ENCODE measurements around the gene CEP63. TPM values are rescaled to one million over a fixed set of nuclear protein-coding genes. Genes with fewer than 3 reads are reported as not detected.

CEP63 gene
- polyA plus RNA-seq, 3 donors: 11.1 to 18.8 (median 17.2) TPM

GRCh38 chr3:134622806-134623365 lies 137.0 kb downstream of the CEP63 start:
- no peaks in the 10 kb centered on the region for H3K79me2 ChIP-seq (ENCODE audit: insufficient read depth, low read length)
- H3K27me3 Mint-ChIP-seq (ENCODE audit: low read depth in 3 of 3): peaks cover 0 to 2% (median 0%) of the 10 kb centered on the region in 3 donors
- 85% methylated on average over 5 of the region's 5 CpGs for WGBS (ENCODE audit: insufficient coverage)
- H3K4me3 ChIP-seq (replicated peaks in 1 of 3; ENCODE audit: low read depth in 2 of 3, low read length in 3 of 3): no peak overlapping the region
- intact Hi-C loops (cut with micrococcal nuclease): no loop called here
- no peaks in the 10 kb centered on the region for H3K36me3 ChIP-seq (replicated peaks in 1 of 2; ENCODE audit: control insufficient read depth in 1 of 2, insufficient read depth in 2 of 2, low read length in 2 of 2)
- H3K36me3 Mint-ChIP-seq: no peaks in the 10 kb centered on the region
- no peaks in the 10 kb centered on the region for H3K9me3 ChIP-seq (replicated peaks in 1 of 2; ENCODE audit: control insufficient read depth in 1 of 2, insufficient read depth in 1 of 2, low read length in 2 of 2)
- no peak for TF ChIP-seq CTCF (IDR thresholded peaks at IDR 0.05)
- DNase-seq: no peak
- H3K9me3 Mint-ChIP-seq: peaks cover 0 to 4% (median 0%) of the 10 kb centered on the region in 7 donors
- no peaks in the 10 kb centered on the region for H4K20me1 ChIP-seq (ENCODE audit: insufficient read depth, low read length)
- H3K27ac ChIP-seq (ENCODE audit: low read depth in 1 of 2, low read length in 2 of 2): no peak overlapping the region
- no peak overlapping the region for H2AFZ ChIP-seq (ENCODE audit: insufficient read depth, low read depth, low read length, poor library complexity, severe bottlenecking)
- no peak overlapping the region for H3K9ac ChIP-seq (ENCODE audit: insufficient read depth, low read length, poor library complexity, severe bottlenecking)
- no peak overlapping the region for H3K4me2 ChIP-seq (replicated peaks; ENCODE audit: extremely low read depth, low read length, poor library complexity, severe bottlenecking)
- peaks cover 13% of the 10 kb centered on the region for H3K4me1 Mint-ChIP-seq
- no peaks in the 10 kb centered on the region for H3K27me3 ChIP-seq (ENCODE audit: control insufficient read depth in 2 of 2, insufficient read depth in 2 of 2, low read length in 2 of 2)
- peaks cover 0 to 2% of the 10 kb centered on the region in 2 donors for H3K4me1 ChIP-seq (ENCODE audit: control insufficient read depth in 1 of 2, insufficient read depth in 2 of 2, low read length in 2 of 2)
- no peak overlapping the region for H3K4me3 Mint-ChIP-seq
- H3K27ac Mint-ChIP-seq: peak overlapping the region in 3 of 7 donors; percentile 29 to 36 (median 33)

DNA sequence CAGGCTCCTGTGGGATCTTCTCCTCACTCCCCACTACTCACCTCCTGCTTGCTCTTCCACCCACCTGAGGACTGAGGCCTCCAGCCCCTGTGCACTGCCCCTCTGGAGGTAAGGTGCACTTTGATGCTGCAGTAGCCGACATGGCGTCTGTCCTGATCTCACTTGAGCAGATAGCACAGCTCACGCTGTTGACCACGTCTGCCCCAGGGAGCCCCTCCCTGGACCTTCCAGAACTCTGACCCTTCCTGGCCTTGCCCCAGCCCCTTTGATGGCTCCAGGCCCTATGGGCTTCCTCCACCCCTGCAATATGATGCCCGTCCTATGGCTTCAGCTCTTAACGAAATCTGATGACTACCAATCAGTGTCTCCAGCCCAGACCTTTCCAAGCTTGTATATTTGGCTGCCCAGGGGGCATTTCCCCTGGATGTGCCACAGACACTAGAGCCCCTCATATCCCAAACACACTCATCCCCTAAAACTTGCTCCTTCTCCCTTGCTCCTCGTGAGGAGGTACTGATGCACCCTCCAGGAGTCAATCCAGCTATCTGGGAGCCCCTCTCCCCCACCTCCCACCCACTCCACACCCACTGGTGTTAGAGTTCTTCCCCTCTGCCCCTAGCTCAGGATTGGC lies 137.9 kb downstream of the CEP63 start:
- TF ChIP-seq CTCF (IDR thresholded peaks at IDR 0.05): no peak
- no peaks in the 10 kb centered on the region for H4K20me1 ChIP-seq (ENCODE audit: insufficient read depth, low read length)
- Mint-ChIP-seq H3K4me3 (no peak overlapping the region), H3K27ac (no peak overlapping the region), H3K27me3 (ENCODE audit: low read depth in 3 of 3) (peaks cover 0 to 2% (median 0%) of the 10 kb centered on the region in 3 donors), H3K36me3 (no peaks in the 10 kb centered on the region), H3K4me1 (peaks cover 15% of the 10 kb centered on the region), H3K9me3 (peaks cover 0 to 4% (median 0%) of the 10 kb centered on the region in 7 donors)
- H3K9me3 ChIP-seq (replicated peaks in 1 of 2; ENCODE audit: control insufficient read depth in 1 of 2, insufficient read depth in 1 of 2, low read length in 2 of 2): no peaks in the 10 kb centered on the region
- no peak overlapping the region for H3K9ac ChIP-seq (ENCODE audit: insufficient read depth, low read length, poor library complexity, severe bottlenecking)
- no peak overlapping the region for H3K4me3 ChIP-seq (replicated peaks in 1 of 3; ENCODE audit: low read depth in 2 of 3, low read length in 3 of 3)
- no peak for DNase-seq
- intact Hi-C loops (cut with micrococcal nuclease): no loop called here
- no peaks in the 10 kb centered on the region for H3K36me3 ChIP-seq (replicated peaks in 1 of 2; ENCODE audit: control insufficient read depth in 1 of 2, insufficient read depth in 2 of 2, low read length in 2 of 2)
- no peaks in the 10 kb centered on the region for H3K27me3 ChIP-seq (ENCODE audit: control insufficient read depth in 2 of 2, insufficient read depth in 2 of 2, low read length in 2 of 2)
- no peaks in the 10 kb centered on the region for H3K79me2 ChIP-seq (ENCODE audit: insufficient read depth, low read length)
- H3K4me1 ChIP-seq (ENCODE audit: control insufficient read depth in 1 of 2, insufficient read depth in 2 of 2, low read length in 2 of 2): peaks cover 0 to 4% of the 10 kb centered on the region in 2 donors
- no peak overlapping the region for H3K27ac ChIP-seq (ENCODE audit: low read depth in 1 of 2, low read length in 2 of 2)
- no peak overlapping the region for H3K4me2 ChIP-seq (replicated peaks; ENCODE audit: extremely low read depth, low read length, poor library complexity, severe bottlenecking)
- 98% methylated on average over 7 of the region's 7 CpGs for WGBS (ENCODE audit: insufficient coverage)
- H2AFZ ChIP-seq (ENCODE audit: insufficient read depth, low read depth, low read length, poor library complexity, severe bottlenecking): no peak overlapping the region

Other genes starting within 250 kb of the CEP63 start
- 10 to 100 TPM in 1 of 3 donors, 1 to 10 TPM in 2; 3.5 to 14.2 (median 5.0) TPM for gene RYK, start 235.2 kb upstream of the CEP63 start, polyA plus RNA-seq
- gene AMOTL2, start 111.6 kb upstream of the CEP63 start, polyA plus RNA-seq: under 1 TPM in 1 of 3 donors, not detected in 2; 0.01 TPM
- gene ANAPC13, start 72 bp upstream of the CEP63 start, polyA plus RNA-seq: 100 to 1,000 TPM in 1 of 3 donors, 10 to 100 TPM in 2; 33.5 to 102 (median 92.4) TPM
- under 1 TPM in 2 of 3 donors, not detected in 1; 0.03 to 0.09 TPM for gene KY, start 165.0 kb downstream of the CEP63 start, polyA plus RNA-seq